HG03565 (cell line): ENCODE data around the gene IL17A.
A peak's percentile ranks its signal among the peaks of the same experiment; 100 is the strongest.

ENCODE experiments used
- ATAC-seq: cut with Tn5 transposase; IDR thresholded peaks from one replicate; pipeline ENCODE4 v1.9.1; 2021; ENCODE audit warnings: mild to moderate bottlenecking, moderate library complexity; ENCODE audit not compliant: unreplicated experiment

Gene IL17A

GRCh38 chr6:52210227-52210626, 24.1 kb downstream of the IL17A start:
- ATAC-seq, result peak; percentile 87

GRCh38 chr6:52213127-52213526, 27.0 kb downstream of the IL17A start:
- no peak for ATAC-seq

GRCh38 chr6:52215787-52216186, 29.6 kb downstream of the IL17A start:
- no peak for ATAC-seq

- peak; percentile 51 for ATAC-seq
Measured at GRCh38 chr6:52216932-52217575, 30.9 kb downstream of the IL17A start.

- ATAC-seq, result no peak
Measured at GRCh38 chr6:52217761-52218160, 31.6 kb downstream of the IL17A start.

- peak; percentile 70 for ATAC-seq
Measured at GRCh38 chr6:52221302-52221701, 35.1 kb downstream of the IL17A start.

- ATAC-seq, result peak; percentile 99
Measured at GRCh38 chr6:52227495-52227894, 41.3 kb downstream of the IL17A start.

GRCh38 chr6:52230685-52231084, 44.5 kb downstream of the IL17A start:
- ATAC-seq, result no peak

GRCh38 chr6:52231406-52232127, 45.4 kb downstream of the IL17A start:
- no peak for ATAC-seq

- no peak for ATAC-seq
Measured at GRCh38 chr6:52233005-52233404, 46.8 kb downstream of the IL17A start.

- peak; percentile 73 for ATAC-seq
Measured at GRCh38 chr6:52233975-52234823, 48.0 kb downstream of the IL17A start.
